ENCODE data around the gene KCNJ15. TPM values are rescaled to one million over a fixed set of nuclear protein-coding genes. Genes with fewer than 3 reads are reported as not detected.
"Not testable (repeated sequence)": the region's sequence is repeated elsewhere in the genome, so short reads cannot be mapped to it uniquely, and the experiment has no call there.

The KCNJ15 gene
- total RNA-seq, 1 experiment from 2014 or later: 19.2 TPM

DNA sequence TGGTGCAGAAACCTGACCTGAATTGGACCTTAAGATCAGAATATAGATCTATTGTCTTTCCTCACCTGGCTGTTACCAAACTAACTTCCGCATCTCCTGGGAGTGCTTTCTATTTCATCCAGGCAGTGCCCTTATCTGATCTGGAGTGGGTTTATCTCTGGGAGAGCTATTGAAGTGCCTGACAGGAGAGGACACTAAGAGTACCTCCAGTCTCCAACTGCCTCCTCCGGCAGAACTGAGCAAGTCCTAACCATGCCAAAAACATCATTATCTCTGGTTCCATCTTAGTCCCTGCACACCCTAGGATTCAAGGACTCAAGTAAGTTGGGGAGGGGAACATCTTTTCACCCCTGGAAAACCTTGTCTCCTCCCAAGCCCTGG is 12.4 kb upstream of the KCNJ15 start:
- no peak for DNase-seq (ENCODE audit: low read depth)

DNA sequence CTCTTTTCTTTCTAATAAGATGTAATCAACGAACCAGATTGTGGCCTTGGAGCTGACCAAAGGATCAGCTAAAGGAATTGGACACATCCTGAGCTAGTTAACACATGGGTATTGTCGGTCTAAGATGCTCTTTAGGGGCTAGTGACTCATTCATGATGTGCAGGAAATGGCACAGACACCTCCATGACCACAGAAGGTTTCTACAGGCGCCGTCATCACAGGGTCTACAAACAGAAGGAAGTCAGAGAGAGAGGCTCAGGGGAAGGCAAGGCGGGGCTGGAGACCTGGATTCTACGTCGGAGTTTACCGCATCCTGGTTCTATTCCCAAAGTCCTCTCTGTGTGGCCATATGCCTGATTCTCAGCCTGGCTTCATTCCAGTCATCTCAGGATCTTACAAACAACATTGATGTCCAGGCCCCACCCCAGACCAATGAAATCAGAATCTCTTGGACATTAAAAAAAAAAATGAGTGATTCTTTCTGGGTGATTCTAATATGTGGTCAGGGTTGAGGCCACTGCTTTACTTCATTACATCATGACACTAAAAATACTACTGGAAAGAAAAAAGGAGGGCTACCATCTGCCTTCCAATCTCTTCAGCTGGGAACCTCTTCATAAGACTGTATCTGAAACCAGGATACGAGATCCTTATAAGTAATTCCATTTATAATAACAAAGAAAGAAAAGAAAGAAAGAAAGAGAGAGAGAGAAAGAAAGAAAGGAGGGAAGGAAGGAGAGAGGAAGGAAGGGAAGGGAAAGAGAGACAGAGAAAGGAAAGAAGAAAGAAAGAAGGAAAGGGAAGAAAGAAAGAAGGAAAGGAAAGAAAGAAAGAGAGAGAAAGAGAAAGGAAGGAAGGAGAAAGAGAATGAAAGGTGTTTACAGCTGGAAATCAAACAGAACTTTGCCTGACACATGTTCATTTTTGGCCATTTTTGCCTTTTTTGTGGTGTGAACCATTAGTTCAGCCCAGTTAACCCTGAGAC is 11.6 kb upstream of the KCNJ15 start:
- DNase-seq (ENCODE audit: low read depth): peak; percentile 100

DNA sequence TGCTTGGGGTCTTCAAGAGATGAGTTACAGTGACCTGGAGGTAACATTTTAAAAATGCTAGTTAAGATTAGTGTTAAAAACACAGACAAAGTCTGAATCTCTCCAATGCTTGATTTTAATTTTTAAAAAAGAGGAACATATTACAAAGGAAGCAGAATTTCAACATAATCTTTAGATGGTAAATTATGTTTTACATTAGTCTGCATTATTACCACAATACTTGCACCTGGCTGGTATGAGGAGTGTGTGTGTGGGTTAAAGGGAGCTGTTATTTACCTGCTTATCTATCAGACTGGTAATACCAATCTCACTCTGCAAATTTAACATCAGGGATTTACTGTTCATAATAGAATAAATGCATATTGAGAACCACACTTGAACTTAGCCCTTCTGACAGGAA is 10.3 kb upstream of the KCNJ15 start:
- no peak for DNase-seq (ENCODE audit: low read depth)

DNA sequence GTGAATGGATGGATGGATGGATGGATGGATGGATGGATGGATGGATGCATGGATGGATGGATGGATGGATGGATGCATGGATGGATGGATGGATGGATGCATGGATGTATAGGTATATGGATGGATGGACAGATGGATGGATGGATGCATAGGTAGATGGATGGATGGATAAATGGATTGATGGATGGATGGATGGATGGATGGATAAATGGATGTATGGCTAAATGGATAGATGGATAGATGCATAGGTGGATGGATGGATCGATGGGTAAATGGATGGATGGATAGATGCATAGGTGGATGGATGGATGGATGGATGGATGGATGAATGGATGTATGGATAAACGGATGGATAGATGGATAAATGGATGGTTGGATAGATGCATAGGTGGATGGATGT is 9.7 kb upstream of the KCNJ15 start:
- not testable (repeated sequence) for DNase-seq (ENCODE audit: low read depth)

DNA sequence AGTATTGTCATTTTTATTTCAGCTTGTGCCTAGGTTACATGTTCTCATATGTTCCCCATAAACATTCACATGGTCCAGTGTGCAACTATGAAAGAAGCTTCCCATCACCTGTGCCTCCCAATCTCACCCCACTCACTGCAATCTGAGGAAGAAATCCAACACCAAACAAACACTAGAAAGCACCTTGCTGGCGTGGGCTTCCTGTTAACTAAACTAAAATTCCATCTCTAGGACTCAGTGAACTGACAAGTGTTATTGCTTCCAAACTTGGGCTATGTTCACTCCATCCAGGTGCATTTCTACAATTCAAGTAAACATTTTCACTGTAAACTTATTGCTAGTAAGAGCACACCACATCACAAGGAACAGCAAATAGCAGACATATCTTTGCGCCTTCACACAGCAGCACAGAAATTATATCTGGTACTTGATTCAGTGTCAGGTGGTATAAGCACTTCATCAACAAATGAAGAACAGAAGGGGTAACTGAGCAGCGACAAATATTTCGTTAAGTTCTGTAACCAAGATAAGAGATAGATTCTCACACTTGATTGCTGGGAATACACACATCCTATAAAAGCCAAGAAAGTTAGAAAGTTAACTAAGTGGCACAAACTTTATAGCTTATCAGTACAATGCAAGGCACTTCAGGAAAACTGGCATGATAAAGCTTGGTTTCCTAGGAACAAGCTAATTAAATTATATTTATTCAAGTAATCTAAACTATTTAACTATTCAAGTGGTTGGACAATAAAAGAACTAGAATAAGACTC is 8.9 kb upstream of the KCNJ15 start:
- DNase-seq (ENCODE audit: low read depth): no peak

DNA sequence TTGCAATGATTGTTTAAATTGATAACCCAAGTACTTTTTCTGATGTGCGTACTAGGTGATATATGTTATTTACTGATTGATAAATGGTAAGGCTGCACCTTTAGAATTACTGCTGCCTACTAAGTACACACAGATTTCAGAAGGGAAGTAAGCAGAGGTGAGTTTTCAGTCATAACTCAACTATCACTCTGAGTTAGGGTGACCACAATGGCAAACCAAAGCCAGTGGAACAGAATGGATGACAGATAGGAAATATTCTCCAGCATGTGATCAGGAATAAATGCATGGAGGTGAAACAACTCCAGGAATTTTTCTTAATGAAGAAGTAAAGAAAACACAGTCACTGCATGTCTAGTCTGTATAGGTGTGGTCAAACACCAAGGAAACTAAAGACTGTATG is 7.5 kb upstream of the KCNJ15 start:
- DNase-seq (ENCODE audit: low read depth): no peak

DNA sequence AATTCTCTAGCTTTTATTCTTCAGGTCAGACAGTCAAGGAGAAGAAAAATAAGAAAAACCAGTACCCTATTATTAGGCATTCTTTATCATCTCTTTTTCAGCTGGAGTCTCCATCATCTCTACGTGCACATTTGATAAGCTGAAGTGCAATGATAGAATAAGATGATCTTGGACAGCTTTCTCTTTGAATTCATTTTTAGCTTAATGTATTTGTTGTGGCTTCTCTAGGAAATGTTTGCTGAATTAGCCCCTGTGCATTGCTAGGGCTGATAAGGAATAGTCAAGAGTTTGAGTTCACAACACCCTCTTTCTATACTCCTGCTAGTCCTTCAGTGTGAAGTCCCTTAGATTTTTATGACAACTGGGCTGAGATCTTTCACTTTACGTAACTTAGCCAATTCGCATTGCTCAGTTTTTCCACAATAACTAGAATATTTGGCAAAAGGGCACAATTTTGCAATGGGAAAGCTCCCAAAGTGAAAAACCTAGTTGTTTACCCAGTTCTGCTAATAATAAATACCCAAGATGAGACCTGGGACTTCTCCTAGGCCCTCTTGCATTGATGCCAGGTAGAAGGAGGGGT is 7.0 kb upstream of the KCNJ15 start:
- no peak for DNase-seq (ENCODE audit: low read depth)

DNA sequence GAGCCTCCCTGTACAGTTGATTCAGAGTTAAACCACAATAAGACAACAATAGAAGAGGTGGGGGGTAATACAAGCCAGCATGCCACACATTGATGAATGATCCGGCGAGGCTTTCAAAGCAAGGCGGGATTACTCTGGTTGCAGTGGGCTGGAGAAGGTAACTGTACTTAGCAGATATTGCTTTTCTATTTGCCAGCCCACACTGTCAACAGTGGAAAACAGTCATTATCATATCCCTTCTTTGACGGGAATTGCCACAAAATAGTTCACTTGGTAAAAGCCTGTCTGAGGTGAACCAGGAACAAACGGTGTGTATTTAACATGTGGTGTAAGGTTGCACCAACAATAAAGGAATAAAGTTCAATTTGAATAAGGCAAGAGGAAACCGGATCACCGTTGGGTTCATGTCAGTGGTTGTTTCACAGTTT is 5.8 kb upstream of the KCNJ15 start:
- DNase-seq (ENCODE audit: low read depth): no peak

DNA sequence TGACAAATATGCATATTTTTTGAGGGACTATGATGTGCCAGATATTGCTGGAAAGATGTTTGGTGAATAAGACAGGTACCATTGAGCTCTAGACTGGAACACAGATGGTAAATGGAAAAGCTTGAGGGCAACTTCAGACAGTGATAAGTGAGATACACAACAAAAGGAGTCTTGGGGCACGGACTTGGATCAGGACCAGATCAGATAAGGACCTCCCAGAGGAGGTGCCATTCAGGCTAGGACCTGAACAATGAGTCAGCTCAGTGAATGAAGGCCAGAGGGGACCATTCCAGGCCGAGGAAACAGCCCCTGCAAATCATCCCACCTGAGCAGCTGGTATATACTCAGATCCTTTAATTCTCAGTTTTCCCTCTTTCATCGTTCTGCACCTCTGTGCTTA is 1.8 kb upstream of the KCNJ15 start:
- DNase-seq (ENCODE audit: low read depth): no peak

DNA sequence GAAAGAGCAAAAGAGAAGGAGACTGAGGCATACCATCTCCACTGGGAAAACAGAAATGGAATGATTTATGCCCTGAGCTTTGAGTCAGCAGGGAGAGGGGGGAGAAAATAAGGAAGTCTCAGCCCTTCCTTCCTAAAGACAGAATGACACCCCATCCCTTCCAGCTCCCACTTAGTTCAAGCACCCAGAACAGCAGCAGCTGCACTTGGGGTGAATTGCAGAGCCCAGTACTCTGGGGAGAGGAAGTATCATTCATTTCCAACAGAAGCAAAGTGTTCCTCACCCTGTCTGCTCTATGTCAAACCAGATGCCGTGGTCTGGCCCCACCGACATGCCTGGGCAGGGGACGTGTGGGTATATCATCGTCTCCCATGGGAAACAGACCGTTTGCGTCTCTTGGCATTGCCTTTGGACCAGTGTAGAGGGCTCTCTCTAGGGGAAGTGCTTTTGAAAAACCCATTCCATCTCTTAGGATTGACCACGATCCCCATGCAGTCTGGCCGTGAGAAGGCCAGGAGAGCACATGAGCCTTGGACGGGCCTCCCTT is 1.1 kb upstream of the KCNJ15 start:
- no peak for DNase-seq (ENCODE audit: low read depth)

DNA sequence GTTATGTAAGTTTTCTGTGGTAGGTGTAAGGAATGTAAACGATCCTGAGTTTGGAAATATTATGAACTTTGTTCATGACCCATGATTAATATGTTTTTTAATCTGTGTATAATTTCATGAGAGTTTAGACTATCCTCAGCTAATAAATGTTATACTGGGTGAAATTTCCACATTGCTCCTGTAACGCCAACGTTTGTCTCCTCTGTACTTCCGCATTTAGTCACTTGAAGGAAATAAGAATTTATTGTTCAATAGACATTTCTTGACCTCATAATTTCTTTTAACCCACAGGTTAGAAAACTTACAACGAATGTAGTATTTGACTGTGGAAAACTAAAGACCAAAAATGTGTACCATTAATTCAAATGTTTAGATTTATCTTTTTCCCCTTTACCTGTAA is 876 bp downstream of the KCNJ15 start:
- no peak for DNase-seq (ENCODE audit: low read depth)

DNA sequence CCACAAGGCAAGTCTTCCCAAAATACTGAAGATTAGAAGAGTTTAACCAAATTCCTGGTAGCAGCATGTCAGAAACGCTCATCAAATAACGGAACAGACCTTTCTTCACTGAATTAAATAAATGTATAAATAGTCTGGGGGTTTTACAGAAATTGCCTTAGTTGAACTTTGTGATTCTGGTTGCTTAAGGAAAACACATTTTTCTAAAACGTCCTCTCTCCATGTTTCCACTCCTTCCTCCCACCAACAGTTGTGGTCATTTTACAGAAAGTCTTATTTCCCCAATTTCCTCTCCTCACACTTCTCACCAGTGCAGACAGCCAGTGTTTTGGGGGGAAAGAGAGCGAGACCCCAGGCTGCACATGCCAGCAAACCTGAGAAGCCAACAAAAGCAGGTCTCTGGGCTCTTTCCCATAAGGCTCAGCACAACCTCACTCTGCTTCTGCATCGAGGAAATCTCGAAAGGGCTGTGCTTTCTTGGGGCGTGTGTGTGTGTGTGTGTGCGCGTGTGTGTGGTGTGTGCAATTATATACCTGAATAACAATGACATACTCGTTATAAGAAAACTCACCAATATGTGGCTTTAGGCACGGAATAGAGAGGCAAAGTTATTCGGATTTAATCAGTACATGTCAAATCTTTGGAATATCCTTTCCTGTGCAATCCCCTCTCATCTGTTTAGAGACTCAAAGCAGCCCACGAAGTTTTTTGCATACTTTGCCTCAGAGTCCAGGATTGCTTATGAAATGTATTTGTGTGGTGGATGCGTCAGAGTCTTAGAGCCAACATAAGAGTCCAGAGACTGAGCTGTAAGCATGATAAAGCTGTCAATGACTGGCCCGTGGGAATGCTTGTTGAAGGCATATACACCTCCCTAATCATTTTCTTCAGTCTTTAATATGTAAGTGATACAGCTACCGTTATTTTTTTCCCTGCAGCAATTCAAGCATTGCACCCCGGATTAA is 2.0 kb downstream of the KCNJ15 start:
- peak; percentile 93 for DNase-seq (ENCODE audit: low read depth)

DNA sequence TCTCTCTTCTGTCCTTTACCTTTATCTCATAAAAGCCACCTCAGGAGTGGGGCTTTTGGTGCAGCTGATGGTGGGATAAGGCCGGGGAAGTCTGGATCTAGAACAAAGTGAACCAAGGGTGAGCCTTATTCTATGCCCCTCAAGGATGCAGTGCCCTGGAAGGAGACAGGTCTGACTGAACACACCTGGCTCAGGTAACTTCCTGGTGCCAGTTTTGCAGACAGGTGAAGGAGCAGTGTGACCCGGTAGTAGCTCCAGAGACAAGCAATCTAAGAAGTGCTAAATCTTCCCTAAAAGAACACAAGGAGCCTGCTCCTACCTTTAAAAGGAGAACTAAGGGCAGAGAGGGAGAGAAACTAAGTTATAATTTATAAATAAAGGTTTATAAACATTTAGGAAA is 2.9 kb downstream of the KCNJ15 start:
- no peak for DNase-seq (ENCODE audit: low read depth)

DNA sequence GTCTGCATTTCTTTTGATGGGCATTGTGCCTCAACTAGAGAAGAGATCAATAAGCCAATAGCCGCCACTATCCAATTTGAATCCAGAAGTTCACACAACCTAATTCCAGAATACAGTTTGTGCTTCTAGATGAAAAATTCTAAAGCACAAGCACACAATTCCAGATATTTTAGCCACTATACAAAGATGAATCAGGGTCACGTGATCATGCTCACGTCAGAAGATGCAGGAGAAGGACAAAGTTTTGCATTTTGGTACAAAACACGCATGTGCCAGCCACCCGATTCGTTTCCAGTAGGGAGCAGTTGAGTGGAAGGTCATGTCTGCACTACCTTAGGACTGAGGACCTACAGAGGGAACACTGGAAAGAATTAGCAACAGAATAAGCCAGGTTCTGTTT is 3.6 kb downstream of the KCNJ15 start:
- no peak for DNase-seq (ENCODE audit: low read depth)

DNA sequence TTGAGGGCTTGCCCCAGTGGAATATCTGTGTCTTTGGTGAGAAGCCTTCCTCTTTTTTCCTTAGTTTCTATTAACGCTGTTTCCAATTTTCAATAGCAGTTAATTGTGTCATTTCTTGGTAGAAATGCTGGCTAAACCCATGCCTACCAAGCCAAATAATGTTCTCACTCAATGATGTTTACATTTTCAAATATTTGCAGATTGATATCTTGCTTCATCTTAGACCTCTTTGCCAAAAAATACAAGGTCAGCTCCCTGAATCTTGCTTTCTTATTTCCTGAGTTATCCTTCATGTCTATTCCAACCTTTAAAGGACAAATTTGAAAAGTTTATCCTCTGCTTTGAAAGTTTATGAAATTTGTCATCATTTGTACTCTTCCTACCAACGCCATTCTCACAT is 5.1 kb downstream of the KCNJ15 start:
- no peak for DNase-seq (ENCODE audit: low read depth)

DNA sequence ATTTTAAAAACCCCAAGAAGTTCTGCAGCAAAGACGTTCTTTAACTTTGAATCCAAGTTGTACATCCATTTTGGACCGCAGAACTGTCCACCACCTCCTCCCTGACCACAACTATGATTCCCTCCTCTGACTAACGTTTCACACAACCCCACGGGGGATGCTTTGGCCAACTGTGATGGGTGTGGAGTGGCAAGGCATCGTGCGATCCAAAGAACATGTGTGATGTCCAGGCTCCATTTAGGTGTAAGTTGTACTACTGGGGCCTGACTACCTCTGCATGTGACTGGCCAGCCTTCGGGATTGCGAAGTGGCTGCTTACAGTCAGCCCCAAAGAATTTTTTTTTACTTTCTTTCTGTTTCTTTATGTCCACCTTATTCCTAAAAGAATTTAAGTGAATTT is 6.7 kb downstream of the KCNJ15 start:
- DNase-seq (ENCODE audit: low read depth): peak; percentile 100

DNA sequence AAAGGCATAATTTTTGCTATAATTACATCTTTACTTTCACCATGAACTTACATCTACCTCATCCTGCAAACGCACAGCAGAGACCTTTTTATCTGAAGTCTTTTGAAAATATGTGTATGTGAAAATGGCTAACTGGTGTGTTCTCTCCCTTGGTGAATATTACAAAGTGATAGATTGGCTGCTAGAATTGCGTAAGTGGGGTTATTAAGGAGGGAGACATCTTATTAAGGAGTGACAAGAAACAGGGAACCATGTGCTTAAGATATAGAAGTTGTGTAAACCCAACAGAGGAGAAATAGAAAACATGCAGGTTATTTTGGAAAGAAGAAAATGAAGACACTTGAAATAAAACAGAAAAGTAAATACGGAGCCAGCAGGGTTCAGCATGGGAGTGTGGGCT is 7.8 kb downstream of the KCNJ15 start:
- DNase-seq (ENCODE audit: low read depth): no peak

DNA sequence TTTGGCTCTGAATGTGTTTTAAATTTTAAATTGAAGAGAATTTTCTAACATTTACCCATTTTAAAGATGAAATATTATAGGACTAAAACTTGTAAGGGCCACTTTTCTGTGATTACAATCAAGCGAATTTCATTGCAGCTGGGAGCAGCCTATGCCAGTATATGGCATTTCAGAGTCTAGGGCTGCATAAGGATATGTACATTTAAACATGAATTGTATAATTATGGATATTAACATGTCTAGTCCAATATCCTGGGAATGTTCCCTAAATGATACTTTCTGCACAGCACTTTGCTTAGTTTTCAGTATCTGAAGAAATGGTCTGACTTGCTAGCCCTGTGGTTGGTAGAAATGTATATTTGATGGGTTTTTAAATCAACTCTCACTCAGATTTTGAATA is 8.4 kb downstream of the KCNJ15 start:
- no peak for DNase-seq (ENCODE audit: low read depth)

DNA sequence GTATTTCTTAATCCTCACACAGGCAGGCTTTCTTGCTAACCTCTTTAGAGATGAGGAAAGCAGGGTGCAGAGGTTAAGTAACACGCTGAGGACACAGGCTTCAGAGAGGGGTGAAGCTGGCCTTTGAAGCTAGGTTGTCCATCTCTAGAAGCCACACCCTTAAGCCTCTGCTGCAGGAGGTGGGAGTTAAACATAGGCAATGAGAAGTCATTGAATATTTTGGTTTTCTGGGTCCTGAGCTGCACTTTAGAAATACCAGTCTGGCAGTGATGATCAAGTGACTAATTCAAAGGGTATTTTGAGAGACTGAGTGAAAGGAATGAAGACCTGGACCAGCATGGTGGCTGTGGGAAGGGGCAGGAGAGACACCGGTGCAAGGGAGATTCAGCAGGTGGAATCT is 9.9 kb downstream of the KCNJ15 start:
- peak; percentile 86 for DNase-seq (ENCODE audit: low read depth)

DNA sequence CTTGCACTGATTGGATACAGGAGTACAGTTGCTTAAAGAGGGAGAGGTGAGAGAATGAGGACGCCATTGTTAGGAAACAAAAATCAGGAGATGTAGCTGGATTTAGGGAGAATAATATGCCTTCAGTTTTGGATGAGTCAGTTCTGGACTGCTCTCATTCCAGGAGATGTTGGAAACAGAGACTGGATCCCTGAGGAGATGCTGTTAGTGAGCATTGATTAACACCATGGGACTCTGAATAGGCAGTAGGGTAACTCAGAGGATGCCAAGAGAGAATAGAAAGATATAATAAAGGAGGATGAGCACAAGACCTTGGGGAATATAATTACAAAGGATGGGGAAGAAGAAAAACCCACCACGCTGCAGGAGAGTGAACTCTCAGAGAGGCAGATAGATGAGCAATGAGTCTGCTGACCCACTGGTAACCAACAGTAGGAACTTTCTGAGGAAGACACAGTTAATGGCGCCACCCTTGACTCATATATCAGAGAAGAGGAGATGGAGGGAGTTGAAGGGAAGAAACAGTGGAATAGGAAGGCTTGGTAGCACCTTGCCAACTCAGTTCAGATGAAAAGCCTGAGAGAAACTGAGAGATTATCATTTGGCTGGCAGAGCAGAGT is 10.5 kb downstream of the KCNJ15 start:
- no peak for DNase-seq (ENCODE audit: low read depth)

All from LHCN-M2 (cell line).